KMS-11 (cell line): ENCODE measurements around the gene FANCF.

ENCODE experiments used
- H2AFZ ChIP-seq: fragments of 200-600 bp; sonication (generic); 2 replicates; pipeline ENCODE4 v1.6.1; 2016; ENCODE audit warnings: antibody characterized with exemption, mixed run types, low read depth
- H3K27ac ChIP-seq: fragments of 200-600 bp; sonication (generic); 2 replicates; pipeline ENCODE4 v1.6.1; 2016; ENCODE audit warnings: mild to moderate bottlenecking, mixed run types
- H3K27me3 ChIP-seq: fragments of 200-600 bp; sonication (generic); 2 replicates; pipeline ENCODE4 v1.6.1; 2017; ENCODE audit warnings: mild to moderate bottlenecking, low read depth, mixed run types, moderate library complexity; ENCODE audit not compliant: insufficient read depth
- H3K36me3 ChIP-seq: fragments of 200-600 bp; sonication (generic); 2 replicates; pipeline ENCODE4 v1.6.1; 2017; ENCODE audit warnings: mild to moderate bottlenecking, mixed run types; ENCODE audit not compliant: insufficient read depth
- H3K4me1 ChIP-seq: fragments of 200-600 bp; sonication (generic); 2 replicates; pipeline ENCODE4 v1.6.1; 2016; ENCODE audit warnings: mild to moderate bottlenecking, low read depth, mixed run types; ENCODE audit not compliant: poor library complexity, severe bottlenecking
- H3K4me2 ChIP-seq: fragments of 200-600 bp; sonication (generic); 2 replicates; pipeline ENCODE4 v1.7.0; 2016; ENCODE audit warnings: mild to moderate bottlenecking, mixed run types
- H3K4me3 ChIP-seq: fragments of 200-600 bp; sonication (generic); IDR thresholded peaks from 2 replicates; pipeline ENCODE4 v1.6.1; 2017; ENCODE audit warnings: low read depth, low read length, mixed read lengths; ENCODE audit not compliant: insufficient read depth
- H3K79me2 ChIP-seq: fragments of 200-600 bp; sonication (generic); 2 replicates; pipeline ENCODE4 v1.6.1; 2016; ENCODE audit warnings: low read depth, mixed run types; ENCODE audit not compliant: insufficient read depth
- H3K9ac ChIP-seq: fragments of 200-600 bp; sonication (generic); 2 replicates; pipeline ENCODE4 v1.6.1; 2016; ENCODE audit warnings: mild to moderate bottlenecking, mixed run types
- H4K20me1 ChIP-seq: fragments of 200-600 bp; sonication (generic); 2 replicates; pipeline ENCODE4 v1.6.1; 2016; ENCODE audit warnings: mild to moderate bottlenecking, mixed run types; ENCODE audit not compliant: insufficient read depth
- CTCF ChIP-seq: fragments of 200-600 bp; sonication (generic); conservative IDR thresholded peaks from 2 replicates; pipeline ENCODE4 v1.6.1; 2017; ENCODE audit warnings: low read depth, mild to moderate bottlenecking, antibody characterized with exemption, low read length, moderate library complexity, mixed read lengths

FANCF gene

GRCh38 chr11:22584976-22585375 is 40.6 kb downstream of the FANCF start:
- H3K4me1 ChIP-seq: peaks cover 29% of the 10 kb centered on the region
- H3K79me2 ChIP-seq: no peaks in the 10 kb centered on the region
- H3K36me3 ChIP-seq: no peaks in the 10 kb centered on the region
- no peak for TF ChIP-seq CTCF
- H2AFZ ChIP-seq: no peak overlapping the region
- no peak overlapping the region for H3K9ac ChIP-seq
- no peak overlapping the region for H3K4me2 ChIP-seq
- no peak overlapping the region for H3K4me3 ChIP-seq
- H3K27ac ChIP-seq: no peak overlapping the region
- H3K27me3 ChIP-seq: no peaks in the 10 kb centered on the region
- H4K20me1 ChIP-seq: no peaks in the 10 kb centered on the region

DNA sequence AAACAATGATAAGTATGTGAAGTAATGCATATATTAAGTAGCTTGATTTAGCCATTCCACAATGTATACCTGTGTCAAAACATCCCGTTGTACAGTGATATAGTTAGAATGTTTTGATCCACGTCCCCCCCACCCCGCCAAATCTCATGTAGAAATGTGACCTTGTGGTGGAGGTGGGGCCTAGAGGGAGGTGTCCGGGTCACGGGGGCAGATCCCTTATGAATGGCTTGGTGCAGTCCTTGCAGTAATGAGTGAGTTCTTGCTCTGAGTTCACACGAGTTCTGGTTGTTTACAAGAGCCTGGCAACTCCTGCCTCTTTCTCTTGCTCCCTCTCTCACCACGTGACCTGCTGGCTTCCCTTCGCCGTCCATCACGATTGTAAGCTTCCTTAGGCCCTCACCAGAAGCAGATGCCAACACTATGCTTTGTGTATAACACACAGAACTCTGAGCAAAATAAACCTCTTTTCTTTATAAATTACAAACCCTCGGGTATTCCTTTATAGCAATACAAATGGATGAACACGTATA is 41.6 kb downstream of the FANCF start:
- no peak overlapping the region for H3K4me2 ChIP-seq
- H4K20me1 ChIP-seq: no peaks in the 10 kb centered on the region
- H2AFZ ChIP-seq: no peak overlapping the region
- no peak for TF ChIP-seq CTCF
- H3K9ac ChIP-seq: no peak overlapping the region
- H3K27me3 ChIP-seq: no peaks in the 10 kb centered on the region
- H3K36me3 ChIP-seq: no peaks in the 10 kb centered on the region
- H3K4me3 ChIP-seq: no peak overlapping the region
- H3K27ac ChIP-seq: no peak overlapping the region
- peaks cover 29% of the 10 kb centered on the region for H3K4me1 ChIP-seq
- no peaks in the 10 kb centered on the region for H3K79me2 ChIP-seq

GRCh38 chr11:22582151-22582410 is 43.5 kb downstream of the FANCF start:
- Histone ChIP-seq H3K4me3 (no peak overlapping the region), H3K79me2 (no peaks in the 10 kb centered on the region), H3K36me3 (no peaks in the 10 kb centered on the region), H2AFZ (peak overlapping the region; percentile 20; the same call in 1 of the 2 replicates), H3K27ac (no peak overlapping the region; the same call in 1 of the 2 replicates), H3K4me2 (peak overlapping the region; percentile 43), H3K9ac (no peak overlapping the region), H3K27me3 (no peaks in the 10 kb centered on the region), H4K20me1 (no peaks in the 10 kb centered on the region), H3K4me1 (peaks cover 40% of the 10 kb centered on the region)
- TF ChIP-seq CTCF: no peak

- Histone ChIP-seq H3K4me1 (peaks cover 40% of the 10 kb centered on the region), H3K27ac (peak overlapping the region; percentile 33), H3K4me2 (peak overlapping the region; percentile 43), H3K4me3 (no peak overlapping the region), H2AFZ (peak overlapping the region; percentile 20; the same call in 1 of the 2 replicates), H3K27me3 (no peaks in the 10 kb centered on the region), H4K20me1 (no peaks in the 10 kb centered on the region), H3K36me3 (no peaks in the 10 kb centered on the region), H3K9ac (no peak overlapping the region), H3K79me2 (no peaks in the 10 kb centered on the region)
- TF ChIP-seq CTCF: no peak
These were observed 44.1 kb downstream of the FANCF start for GRCh38 chr11:22581354-22582150.
